ENCODE data around the gene ITGA7.

- no peak for TF ChIP-seq RXRA (IDR thresholded peaks at IDR 0.05; ENCODE audit: borderline replicate concordance, low read depth)
- no peak for TF ChIP-seq TAF1 (IDR thresholded peaks at IDR 0.05; ENCODE audit: borderline replicate concordance, low read depth, low read length)
Observed at GRCh38 chr12:55654511-55655214, 53.0 kb downstream of the ITGA7 start.

All from SK-N-SH (cell line).